Glutamatergic neuron (in vitro differentiated cells): ENCODE data around the gene RASSF4. TPM values are rescaled to one million over a fixed set of nuclear protein-coding genes. Genes with fewer than 3 reads are reported as not detected.

ENCODE experiments used
- DNase-seq: peaks from one replicate; pipeline ENCODE4 v3.0.0; 2022
- H3K27ac Mint-ChIP-seq: one replicate; pipeline ENCODE4 v1.8.0; 2020; ENCODE audit warnings: mild to moderate bottlenecking, mixed read lengths, inconsistent platforms; ENCODE audit not compliant: unreplicated experiment
- H3K27me3 Mint-ChIP-seq: one replicate; pipeline ENCODE4 v1.8.0; 2020; ENCODE audit warnings: mild to moderate bottlenecking, moderate library complexity, mixed read lengths, inconsistent platforms; ENCODE audit not compliant: unreplicated experiment
- H3K36me3 Mint-ChIP-seq: one replicate; pipeline ENCODE4 v1.8.0; 2020; ENCODE audit warnings: mild to moderate bottlenecking, mixed read lengths, inconsistent platforms; ENCODE audit not compliant: unreplicated experiment
- H3K4me1 Mint-ChIP-seq: one replicate; pipeline ENCODE4 v1.8.0; 2020; ENCODE audit warnings: mild to moderate bottlenecking, low read depth, mixed read lengths, inconsistent platforms; ENCODE audit not compliant: unreplicated experiment
- H3K4me3 Mint-ChIP-seq: one replicate; pipeline ENCODE4 v1.8.0; 2020; ENCODE audit warnings: mild to moderate bottlenecking, mixed read lengths, inconsistent platforms; ENCODE audit not compliant: unreplicated experiment
- H3K9me3 Mint-ChIP-seq: one replicate; pipeline ENCODE4 v1.8.0; 2020; ENCODE audit warnings: mild to moderate bottlenecking, moderate library complexity, mixed read lengths, inconsistent platforms; ENCODE audit not compliant: unreplicated experiment
- total RNA-seq: library from RNA; stranded (reverse); fragmentation: NEBNext Ultra II Directional; extraction: Animal tissue kit (Norgen Biotek cat#: 25700); gene quantifications from one replicate; pipeline ENCODE4 v1.2.1, GENCODE V29; 2021; ENCODE audit not compliant: unreplicated experiment
- TF ChIP-seq, protein P1 (sequence below): fragments of 200-600 bp; sonication (generic); IDR thresholded peaks from one replicate; pipeline ENCODE4 v1.5.0; 2021; ENCODE audit not compliant: partially characterized antibody, unreplicated experiment

Gene RASSF4
- total RNA-seq, 1 donor from 2014 or later: 137 TPM

DNA sequence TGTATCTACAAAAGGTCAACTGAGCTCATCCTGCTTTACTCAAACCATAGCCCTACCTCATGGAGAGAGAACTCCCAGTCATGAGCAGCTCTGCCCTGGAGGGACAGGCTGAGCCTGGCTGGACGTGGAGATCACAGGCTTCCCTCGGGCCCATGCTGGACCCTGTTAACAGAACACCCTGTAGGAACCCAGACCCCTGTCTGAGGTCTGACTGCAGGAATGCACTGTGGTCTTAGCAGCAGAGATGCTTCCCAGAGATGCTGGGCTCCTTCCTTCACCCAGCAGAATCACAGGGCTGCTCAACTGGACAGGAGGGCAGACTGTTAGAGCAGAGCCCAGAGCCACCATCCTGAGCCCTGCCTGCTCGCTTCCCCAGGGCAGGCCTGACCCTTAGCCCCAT lies 47.7 kb upstream of the RASSF4 start:
- TF ChIP-seq, protein P1, sequence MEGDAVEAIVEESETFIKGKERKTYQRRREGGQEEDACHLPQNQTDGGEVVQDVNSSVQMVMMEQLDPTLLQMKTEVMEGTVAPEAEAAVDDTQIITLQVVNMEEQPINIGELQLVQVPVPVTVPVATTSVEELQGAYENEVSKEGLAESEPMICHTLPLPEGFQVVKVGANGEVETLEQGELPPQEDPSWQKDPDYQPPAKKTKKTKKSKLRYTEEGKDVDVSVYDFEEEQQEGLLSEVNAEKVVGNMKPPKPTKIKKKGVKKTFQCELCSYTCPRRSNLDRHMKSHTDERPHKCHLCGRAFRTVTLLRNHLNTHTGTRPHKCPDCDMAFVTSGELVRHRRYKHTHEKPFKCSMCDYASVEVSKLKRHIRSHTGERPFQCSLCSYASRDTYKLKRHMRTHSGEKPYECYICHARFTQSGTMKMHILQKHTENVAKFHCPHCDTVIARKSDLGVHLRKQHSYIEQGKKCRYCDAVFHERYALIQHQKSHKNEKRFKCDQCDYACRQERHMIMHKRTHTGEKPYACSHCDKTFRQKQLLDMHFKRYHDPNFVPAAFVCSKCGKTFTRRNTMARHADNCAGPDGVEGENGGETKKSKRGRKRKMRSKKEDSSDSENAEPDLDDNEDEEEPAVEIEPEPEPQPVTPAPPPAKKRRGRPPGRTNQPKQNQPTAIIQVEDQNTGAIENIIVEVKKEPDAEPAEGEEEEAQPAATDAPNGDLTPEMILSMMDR: no peak
- DNase-seq: no peak
- Mint-ChIP-seq H3K4me1 (peaks cover 42% of the 10 kb centered on the region), H3K27me3 (peaks cover 18% of the 10 kb centered on the region), H3K9me3 (peaks cover 15% of the 10 kb centered on the region), H3K36me3 (no peaks in the 10 kb centered on the region), H3K27ac (no peak overlapping the region), H3K4me3 (no peak overlapping the region)

DNA sequence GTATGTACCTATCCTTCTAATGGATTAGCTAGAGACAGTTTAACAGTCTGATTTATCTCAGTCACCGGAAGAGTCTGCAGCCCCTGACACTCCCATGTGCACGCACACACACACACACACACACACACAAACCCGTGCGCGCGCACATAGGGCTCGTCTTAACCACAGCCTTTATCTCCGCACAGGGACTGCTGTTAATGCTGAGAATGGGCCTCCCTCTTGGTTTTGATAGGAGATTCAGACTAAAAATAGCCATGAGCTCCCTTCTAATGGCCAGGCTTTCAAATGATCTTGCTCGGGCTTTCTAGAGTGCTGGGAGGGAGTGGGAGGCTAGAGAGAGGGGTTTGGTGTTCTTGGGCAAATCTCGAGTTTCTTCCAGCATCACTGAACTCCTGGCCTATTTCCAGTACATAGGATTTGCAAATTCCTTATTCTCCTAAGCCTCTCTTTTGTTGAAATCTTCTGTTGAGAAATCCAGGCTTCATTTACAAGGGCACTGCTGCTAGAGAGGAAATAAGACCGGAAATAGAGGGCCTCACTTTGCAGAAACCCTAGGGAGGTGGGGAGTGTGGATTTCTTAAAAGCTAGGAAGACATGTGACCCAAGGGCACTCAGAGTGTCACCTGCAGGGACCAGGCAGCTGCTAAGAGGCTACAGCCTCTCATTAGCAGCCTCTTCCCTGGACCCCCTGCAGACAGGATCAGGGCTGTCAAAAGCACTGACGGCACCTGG lies 46.1 kb upstream of the RASSF4 start:
- DNase-seq: no peak
- peak overlapping the region; percentile 38 for H3K4me3 Mint-ChIP-seq

DNA sequence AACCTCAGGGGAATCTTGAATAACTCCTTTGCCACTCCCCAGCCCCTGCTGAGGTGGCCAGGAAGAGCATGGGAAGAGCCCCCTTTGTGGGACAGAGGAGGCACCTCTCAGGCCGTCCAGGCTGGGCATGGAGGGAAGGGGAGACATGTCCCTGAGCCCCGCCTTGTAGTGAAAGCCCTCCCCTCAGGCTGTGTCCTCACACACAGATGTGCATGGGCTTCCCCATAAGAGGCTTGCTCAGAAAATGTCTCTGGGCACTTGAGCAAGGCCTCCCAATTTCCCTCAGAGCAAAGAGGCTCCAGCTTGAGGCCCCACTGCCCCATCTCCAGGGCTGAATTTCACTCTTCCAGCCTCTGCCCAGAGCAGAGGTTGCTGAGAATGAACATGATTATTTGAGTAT lies 44.7 kb upstream of the RASSF4 start:
- DNase-seq: no peak
- H3K36me3 Mint-ChIP-seq: peaks cover 11% of the 10 kb centered on the region
- no peak overlapping the region for H3K4me3 Mint-ChIP-seq
- no peak overlapping the region for H3K27ac Mint-ChIP-seq
- TF ChIP-seq, protein P1: no peak
- H3K27me3 Mint-ChIP-seq: peaks cover 7% of the 10 kb centered on the region
- peaks cover 12% of the 10 kb centered on the region for H3K9me3 Mint-ChIP-seq
- H3K4me1 Mint-ChIP-seq: peaks cover 22% of the 10 kb centered on the region

More for the DNA sequence above, 46.1 kb upstream of the RASSF4 start:
- H3K9me3 Mint-ChIP-seq: peaks cover 18% of the 10 kb centered on the region
- H3K4me1 Mint-ChIP-seq: peaks cover 32% of the 10 kb centered on the region
- peaks cover 11% of the 10 kb centered on the region for H3K36me3 Mint-ChIP-seq
- TF ChIP-seq, protein P1: no peak
- peak overlapping the region; percentile 80 for H3K27ac Mint-ChIP-seq
- H3K27me3 Mint-ChIP-seq: peaks cover 16% of the 10 kb centered on the region

DNA sequence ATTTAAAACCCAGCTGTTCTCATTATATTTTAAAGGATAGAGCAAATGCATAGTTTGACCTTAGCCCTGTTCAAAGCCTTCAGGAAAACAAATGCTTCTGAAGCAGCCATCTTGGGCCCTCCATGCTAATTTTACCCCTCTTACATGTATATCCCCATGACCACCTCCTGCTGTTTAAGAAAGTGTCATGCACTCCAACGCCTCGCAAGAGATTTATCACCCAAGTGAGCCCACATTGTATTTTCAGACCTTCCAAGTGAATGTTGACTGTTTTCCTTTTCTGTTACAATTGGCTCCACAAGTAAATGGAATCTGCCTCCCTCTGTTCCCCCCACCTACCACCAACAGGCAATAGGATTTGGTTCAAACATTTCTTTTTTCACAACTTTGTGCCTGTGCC lies 43.2 kb upstream of the RASSF4 start:
- no peak for DNase-seq
- Mint-ChIP-seq H3K36me3 (peaks cover 11% of the 10 kb centered on the region), H3K9me3 (peaks cover 12% of the 10 kb centered on the region), H3K27ac (no peak overlapping the region), H3K4me3 (no peak overlapping the region), H3K4me1 (peaks cover 12% of the 10 kb centered on the region), H3K27me3 (peaks cover 13% of the 10 kb centered on the region)
- TF ChIP-seq, protein P1: no peak

DNA sequence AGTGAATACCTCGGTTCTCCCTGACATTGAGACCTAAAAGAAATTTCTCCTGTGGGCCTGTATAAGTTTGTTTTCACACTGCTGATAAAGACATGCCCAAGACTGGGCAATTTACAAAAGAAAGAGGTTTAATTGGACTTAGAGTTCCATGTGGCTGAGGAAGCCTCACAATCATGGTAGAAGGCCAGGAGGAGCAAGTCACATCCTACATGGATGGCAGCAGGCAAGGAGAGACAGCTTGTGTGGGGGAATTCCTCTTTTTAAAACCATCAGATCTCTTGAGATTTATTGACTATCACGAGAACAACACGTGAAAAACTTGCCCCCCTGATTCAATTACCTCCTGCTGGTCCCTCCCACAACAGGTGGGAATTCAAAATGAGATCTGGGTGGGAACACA lies 41.8 kb upstream of the RASSF4 start:
- no peak overlapping the region for H3K27ac Mint-ChIP-seq
- H3K27me3 Mint-ChIP-seq: peaks cover 13% of the 10 kb centered on the region
- H3K36me3 Mint-ChIP-seq: peaks cover 11% of the 10 kb centered on the region
- no peak for DNase-seq
- peaks cover 12% of the 10 kb centered on the region for H3K9me3 Mint-ChIP-seq
- peaks cover 12% of the 10 kb centered on the region for H3K4me1 Mint-ChIP-seq
- H3K4me3 Mint-ChIP-seq: no peak overlapping the region
- TF ChIP-seq, protein P1: no peak
